Ovary (tissue), 3 donors: Measurements from ENCODE around the gene NHSL2.

Experiments used
- EP300 ChIP-seq: sonication (generic); formaldehyde crosslinking; IDR thresholded peaks from one replicate; pipeline ENCODE4 v1.6.1; 2017; ENCODE audit warnings: antibody characterized with exemption
- POLR2A ChIP-seq: fragments of 450-650 bp; IDR thresholded peaks from one replicate; pipeline ENCODE4 v1.6.1; 2017; ENCODE audit warnings: antibody characterized with exemption, mild to moderate bottlenecking, moderate library complexity
- TF ChIP-seq, protein P1 (sequence below), 3 donors: fragments of 450-650 bp in 2 of 3; fragments of 200-600 bp in 1 of 3; IDR thresholded peaks; one replicate each; pipeline versions ENCODE4 v1.5.1 to v1.8.0; 2016 to 2022; ENCODE audit warnings: antibody characterized with exemption in 3 of 3, mild to moderate bottlenecking in 1 of 3
- donor health status: DM: no; HTN: no; CAD: no.

DNA sequence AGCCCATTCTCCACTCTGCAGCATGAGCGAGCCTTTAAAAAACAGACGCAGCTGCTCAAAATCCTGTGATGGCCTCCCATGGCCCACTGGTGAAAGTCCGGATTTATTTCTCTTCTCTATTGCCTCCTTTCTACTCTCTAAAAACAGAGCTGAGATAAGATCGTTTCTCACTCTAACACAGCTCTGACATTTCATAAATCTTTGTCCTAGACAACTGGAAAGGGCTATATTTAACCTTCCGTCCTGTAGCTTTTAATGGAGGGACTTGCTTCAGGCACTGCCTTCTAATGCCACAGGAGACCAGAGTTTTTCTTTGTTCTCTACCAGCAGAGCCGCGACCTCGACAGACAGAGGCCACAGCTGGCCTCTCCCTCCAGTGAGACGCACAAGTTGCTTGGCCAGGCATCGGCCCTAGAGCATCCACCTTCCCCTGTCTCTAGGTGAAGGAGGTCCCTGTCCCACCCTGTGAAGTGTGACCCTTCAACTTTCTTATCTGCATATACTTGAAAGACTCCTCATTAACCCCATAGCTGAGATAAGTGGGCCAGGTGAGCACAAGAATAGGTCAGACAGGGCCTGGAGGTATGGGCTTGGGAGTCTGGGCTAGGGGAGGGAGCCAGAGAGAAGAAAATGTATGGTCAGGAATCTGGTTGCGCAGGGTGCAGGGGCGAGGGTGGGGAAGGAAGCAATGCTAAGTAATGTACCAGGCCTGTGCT lies 171.1 kb downstream of the NHSL2 start:
- TF ChIP-seq POLR2A: no peak
- TF ChIP-seq, protein P1, sequence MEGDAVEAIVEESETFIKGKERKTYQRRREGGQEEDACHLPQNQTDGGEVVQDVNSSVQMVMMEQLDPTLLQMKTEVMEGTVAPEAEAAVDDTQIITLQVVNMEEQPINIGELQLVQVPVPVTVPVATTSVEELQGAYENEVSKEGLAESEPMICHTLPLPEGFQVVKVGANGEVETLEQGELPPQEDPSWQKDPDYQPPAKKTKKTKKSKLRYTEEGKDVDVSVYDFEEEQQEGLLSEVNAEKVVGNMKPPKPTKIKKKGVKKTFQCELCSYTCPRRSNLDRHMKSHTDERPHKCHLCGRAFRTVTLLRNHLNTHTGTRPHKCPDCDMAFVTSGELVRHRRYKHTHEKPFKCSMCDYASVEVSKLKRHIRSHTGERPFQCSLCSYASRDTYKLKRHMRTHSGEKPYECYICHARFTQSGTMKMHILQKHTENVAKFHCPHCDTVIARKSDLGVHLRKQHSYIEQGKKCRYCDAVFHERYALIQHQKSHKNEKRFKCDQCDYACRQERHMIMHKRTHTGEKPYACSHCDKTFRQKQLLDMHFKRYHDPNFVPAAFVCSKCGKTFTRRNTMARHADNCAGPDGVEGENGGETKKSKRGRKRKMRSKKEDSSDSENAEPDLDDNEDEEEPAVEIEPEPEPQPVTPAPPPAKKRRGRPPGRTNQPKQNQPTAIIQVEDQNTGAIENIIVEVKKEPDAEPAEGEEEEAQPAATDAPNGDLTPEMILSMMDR (IDR thresholded peaks at IDR 0.05): no peak
- TF ChIP-seq EP300: no peak
